ENCODE results near the gene HOXC10.

HOXC10 gene

DNA sequence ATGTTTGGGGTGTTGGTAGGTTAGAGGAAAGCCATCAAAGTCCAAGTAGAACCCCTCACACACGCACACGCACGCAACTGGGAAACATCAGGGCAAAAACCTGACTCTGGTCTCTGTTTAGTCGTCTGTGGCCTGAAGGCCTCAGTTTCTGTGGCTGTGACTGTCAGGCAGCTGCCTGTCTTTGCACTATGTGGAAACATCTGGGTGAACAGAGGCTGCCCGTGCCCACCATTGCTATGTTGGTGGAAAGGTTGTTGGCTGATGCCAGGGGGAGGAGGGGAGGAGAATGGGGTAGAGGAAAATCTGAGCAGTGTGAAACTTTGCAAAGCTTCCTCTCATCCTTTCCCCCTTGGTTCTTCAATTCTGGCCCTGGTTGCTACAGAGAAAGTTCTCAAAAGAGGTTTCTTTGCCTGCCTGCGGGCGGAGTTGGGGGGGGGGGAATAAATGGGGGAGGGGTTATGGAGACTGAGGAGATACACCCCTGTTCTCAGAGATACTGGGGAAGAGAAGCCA, 7.5 kb downstream of the HOXC10 start:
- no peak for DNase-seq

GRCh38 chr12:53993162-53994008, 8.4 kb downstream of the HOXC10 start:
- DNase-seq, result no peak

- no peak for DNase-seq
Measured at GRCh38 chr12:53994009-53994263, 9.0 kb downstream of the HOXC10 start.

GRCh38 chr12:53994264-53995001, 9.5 kb downstream of the HOXC10 start:
- no peak for DNase-seq

- no peak for DNase-seq
Measured at GRCh38 chr12:53995002-53995377, 10.0 kb downstream of the HOXC10 start.

- no peak for DNase-seq
Measured at GRCh38 chr12:53995378-53996239, 10.7 kb downstream of the HOXC10 start.

DNA sequence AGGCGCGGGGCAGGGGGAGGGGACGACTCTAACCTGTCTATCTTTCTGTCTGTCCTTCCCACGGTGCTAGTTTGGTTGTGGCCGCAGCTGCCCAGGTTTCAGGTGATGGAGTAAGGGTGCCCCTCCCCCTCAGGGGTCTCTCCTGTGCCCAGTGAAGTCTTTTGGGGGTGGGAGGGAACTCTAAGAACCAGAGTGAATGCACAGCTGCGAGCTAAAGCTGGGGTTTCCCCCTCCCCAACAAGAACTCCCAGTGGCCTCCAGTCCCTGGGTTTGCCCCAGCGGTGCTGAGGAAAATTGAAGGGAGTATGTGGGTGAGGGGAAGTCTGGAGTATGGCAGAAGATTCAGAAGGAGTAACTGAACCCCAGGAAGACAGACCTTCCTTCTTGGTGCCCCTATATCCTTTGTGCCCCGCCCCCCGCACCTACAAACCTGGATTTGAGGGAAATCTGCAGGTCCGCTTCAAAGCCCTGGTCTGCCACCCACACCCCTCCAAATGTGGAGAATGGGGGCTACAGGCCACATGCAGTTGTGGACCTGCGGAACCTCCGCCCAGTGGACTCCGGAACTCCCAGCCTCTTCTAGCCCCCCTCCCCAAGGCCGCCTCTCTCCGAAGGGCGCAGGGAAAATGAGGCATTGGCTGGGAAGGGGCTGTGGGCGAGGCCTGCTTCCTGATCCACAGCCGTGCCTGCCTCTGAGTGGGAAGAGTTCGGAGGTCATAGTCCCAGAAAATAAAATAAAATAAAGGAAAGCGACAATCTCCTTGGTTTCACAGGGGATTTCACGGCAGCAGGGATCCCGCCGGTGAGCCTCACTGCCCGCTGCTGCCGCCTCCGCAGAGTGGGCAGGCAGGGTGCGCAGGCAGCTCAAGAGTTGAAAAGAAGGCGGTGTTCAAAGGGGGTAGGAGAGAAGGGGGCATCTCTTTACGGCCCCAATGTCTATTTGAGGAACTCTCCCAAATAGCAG, 11.6 kb downstream of the HOXC10 start:
- no peak for DNase-seq

- no peak for DNase-seq
Measured at GRCh38 chr12:53997204-53998109, 12.5 kb downstream of the HOXC10 start.

DNA sequence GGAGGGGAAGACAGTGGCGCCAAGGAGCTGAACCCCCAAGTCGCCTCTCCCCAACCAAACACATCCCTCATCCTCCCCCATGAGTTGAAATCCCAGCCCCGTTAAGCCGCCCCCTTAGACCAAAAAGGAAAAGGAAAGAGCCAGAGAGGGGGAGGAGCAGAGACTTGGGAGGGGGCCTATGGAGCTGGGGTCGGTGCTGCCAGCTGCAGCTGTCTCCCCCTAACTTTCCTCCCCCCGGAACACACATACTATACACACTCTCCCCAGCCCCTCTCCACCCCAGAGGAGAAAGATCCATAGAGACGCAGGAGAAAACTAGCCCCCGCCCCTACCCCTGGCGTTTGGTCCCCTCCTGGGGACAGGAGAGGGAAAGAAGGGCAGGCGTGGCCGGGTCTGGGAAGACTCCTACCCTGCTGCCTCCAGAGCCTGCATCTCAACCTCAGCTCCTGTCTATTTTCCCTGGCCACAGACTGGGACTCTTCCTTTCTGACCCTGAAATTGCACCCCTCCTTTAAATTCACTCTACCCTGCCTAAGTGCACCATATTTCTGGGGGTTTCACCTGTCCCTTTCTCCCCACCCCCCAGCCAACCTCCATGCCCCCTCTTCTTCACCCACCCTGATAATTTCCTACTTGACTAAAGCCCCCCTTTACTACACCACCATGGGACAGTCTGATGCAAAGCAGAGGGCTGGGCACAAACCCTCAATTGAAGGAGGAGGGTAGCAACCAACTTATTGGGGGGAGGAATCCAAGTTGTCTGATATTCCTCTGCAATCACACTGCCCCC, 13.4 kb downstream of the HOXC10 start:
- DNase-seq, result no peak

GRCh38 chr12:53998900-53999236, 13.9 kb downstream of the HOXC10 start:
- DNase-seq, result no peak

DNA sequence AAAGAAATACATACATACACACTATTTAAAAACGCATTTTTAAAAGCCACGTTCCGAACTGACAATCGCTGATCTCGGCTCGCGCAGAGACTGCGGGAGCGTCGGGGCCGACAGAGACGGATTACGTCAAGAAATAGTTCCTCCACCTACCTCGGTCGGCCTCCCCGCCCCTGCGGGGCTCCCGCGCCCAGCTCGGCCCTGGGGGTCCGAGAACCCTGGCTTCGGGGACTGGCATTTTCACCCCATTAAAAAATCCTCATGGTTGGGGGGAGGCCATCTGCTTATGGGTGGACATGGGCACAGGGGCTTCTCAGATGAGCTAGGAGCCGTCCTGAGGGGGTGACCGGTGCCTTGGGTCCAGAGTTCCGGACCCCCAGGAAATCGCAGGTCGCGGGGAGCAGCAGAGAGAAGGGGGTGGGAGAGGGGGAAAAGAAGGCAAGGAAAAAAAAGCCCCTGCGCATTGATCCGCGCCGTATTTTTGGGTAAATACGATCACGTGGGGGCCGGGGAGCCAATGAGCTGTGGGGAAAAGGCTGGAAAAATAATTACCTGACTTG, 14.7 kb downstream of the HOXC10 start:
- DNase-seq, result no peak

- DNase-seq, result no peak
Measured at GRCh38 chr12:54000116-54001114, 15.5 kb downstream of the HOXC10 start, which contains the start of gene HOXC9. Gene HOXC9, plus strand, starts transcription at chr12:54000161. Its CDS starts 28 bp downstream, at chr12:54000189.

GRCh38 chr12:54001283-54002187, 16.6 kb downstream of the HOXC10 start:
- no peak for DNase-seq

DNA sequence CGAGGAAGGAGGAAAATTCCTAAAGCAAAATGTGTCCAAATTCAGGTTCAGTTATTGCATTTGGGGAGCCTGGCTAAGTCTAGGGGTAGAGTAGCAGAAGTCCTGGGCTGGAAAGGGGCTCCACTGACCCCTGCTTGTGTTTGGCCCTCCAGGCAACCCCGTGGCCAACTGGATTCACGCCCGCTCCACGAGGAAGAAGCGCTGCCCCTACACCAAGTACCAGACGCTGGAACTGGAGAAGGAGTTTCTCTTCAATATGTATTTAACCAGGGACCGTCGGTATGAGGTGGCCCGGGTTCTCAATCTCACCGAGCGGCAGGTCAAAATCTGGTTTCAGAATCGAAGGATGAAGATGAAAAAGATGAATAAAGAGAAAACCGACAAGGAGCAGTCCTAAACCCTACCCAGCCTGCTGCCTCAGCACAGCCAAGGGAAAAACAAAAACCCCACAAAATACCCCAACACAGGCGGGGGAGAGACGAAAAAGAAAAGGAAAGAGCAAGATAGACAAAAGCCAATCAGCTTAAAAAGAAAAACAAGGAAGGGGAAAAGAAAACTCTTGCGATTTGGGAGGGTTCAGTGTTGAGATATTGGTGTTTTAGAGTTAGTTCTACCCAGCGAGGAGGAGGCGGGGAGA, 17.4 kb downstream of the HOXC10 start:
- no peak for DNase-seq

GRCh38 chr12:54002915-54003389, 18.0 kb downstream of the HOXC10 start:
- no peak for DNase-seq

- DNase-seq, result no peak
Measured at GRCh38 chr12:54003625-54004024, 18.7 kb downstream of the HOXC10 start.
